NCI-H345 treated with DMSO at 0.1 percent for 48 hours (cell line): ENCODE data around the gene MDFI.

Source experiments
- DNase-seq: peaks from one replicate; lab custom pipeline; 2025; ENCODE audit not compliant: unreplicated experiment; lab: John Stamatoyannopoulos, UW

The MDFI gene

DNA sequence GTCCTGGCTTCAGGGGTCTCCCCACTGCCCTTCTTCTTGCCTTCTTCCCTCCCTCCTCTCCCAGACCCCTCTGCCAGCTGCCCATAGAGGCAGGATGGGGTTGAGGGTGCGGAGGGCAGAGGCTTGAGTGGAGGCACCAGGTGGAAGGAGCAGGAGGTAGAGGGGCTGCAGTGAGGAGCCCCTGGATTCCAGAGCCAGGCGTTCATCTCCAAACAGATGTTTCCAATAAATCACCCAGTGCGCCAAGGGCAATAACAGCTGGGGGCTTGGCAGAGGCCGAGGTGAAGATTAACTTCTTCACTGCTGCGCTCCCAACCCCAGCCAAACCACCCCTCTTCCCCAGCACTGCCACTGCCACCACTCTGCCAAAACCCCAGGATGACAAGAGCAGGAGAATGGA lies 10.7 kb downstream of the MDFI start:
- DNase-seq: no peak

DNA sequence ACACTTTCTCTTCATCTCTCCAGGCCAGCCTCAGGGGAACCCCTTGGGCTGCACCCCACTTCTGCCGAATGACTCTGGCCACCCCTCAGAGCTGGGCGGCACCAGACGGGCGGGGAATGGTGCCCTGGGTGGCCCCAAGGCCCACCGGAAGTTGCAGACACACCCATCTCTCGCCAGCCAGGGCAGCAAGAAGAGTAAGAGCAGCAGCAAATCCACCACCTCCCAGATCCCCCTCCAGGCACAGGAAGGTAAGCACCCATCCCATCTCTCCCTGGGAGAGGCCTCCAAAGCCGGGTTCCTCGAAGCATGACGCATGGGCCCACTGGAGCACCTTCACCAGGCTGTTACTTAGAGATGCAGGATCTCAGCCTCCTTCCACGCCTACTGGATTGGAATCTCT lies 11.3 kb downstream of the MDFI start:
- DNase-seq: no peak

DNA sequence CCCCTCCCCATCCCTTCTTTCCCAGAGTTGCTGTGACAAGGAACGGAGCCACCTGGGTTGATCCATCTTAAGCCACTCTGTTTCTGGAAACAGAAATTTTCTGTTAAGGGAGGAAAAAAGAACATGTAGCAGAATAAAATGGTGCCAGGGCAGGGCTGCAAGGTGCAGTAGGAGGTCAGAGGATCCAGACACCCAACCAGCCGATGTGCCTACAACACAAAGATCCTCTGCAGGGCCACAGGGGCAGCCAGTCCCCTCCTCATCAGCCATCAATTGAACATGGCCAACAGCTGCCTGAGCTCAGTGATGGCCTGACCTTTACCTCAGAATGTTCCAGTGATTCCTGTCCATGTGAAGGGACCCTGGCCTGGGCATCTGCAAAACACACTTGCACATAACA lies 11.9 kb downstream of the MDFI start:
- DNase-seq: no peak

DNA sequence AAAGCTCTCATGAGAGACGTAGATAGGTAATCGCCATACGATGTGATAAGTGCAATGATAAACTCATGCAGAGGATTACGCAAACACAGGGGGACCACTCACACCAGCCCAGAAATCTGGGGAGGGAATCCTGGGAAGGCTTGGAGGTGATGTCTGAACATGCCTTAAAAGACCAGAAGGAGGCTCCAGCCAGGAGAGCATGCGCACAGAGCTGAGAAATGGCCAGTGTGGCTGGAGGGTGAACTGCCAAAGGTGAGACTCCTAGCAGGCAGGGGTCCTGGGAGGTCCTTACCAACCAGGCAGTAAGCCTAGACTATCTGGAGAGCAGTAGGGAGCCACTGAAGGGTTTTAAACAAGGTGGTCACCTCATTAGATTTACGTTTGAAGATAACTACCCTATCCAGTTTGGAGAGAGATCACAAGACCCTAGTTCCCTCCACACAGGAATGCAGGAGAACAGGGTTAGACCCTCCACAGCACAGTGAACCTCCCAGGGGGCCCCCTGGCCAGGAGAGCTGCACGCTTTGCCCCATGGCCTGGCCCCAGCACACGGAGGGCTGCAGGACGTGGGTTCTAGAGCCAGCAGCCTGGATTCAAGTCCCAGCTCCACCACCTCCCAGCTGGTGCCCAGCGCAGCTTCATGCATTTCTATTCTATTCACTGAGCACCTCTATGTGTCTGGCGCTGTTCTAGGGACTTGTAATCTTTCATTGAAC lies 13.1 kb downstream of the MDFI start:
- DNase-seq: no peak

DNA sequence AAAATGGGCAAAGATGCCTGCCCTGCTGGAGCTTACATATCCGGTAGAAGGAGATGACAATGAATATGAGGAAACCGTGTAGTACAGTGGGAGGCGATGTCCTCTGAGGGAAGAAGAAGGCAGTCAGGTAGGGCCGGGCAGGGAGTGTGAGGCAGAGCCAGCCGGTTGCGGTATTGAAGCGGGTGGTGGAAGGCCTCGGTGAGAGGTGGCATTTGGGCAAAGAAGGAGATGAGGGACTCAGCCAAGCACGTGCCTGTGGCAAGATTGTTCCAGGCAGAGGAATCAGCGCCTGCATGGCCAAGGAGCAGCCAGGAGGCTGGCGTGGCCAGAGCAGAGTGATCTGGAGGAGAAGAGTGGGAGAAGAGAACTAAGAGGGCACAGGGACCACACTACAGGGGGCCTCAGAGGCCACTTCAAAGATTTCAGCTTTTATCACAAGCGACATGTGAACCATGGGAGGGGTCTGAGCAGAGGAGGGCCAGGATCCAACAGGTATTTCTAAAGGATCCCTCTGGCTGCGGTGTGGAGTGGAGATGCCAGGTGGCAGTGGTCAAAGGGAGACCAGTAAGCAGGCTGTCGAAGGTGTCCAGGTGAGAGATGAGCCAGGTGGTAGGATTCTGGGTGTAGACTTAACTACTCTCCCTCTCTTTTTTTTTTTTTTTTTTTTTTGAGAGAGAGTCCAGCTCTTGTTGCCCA lies 13.8 kb downstream of the MDFI start:
- no peak for DNase-seq

DNA sequence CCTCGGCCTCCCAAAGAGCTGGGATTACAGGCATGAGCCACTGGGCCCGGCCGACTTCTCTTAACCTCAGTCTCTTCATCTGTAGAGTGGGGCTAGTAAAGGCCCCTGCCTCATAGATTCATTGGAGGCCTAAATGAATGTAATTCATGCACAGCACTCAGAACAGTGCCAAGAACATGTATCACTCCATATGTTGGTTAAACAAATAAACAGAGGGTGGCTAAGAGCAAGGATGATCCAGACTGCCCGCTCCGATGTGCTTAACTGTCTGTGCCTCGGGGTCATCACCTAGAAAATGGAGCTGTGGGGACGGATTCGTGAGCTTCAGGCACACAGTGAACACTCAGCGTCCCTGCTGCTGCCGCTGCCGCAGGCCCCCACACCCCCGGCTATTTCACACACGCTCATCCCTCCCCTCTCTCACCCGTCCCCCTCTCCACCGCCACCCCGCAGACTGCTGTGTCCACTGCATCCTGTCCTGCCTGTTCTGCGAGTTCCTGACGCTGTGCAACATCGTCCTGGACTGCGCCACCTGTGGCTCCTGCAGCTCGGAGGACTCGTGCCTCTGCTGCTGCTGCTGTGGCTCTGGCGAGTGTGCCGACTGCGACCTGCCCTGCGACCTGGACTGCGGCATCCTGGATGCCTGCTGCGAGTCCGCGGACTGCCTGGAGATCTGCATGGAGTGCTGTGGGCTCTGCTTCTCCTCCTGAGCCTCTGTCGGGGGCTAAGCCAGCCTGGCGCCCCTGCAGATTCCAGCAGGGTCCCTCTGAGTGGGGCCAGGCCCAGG lies 14.8 kb downstream of the MDFI start:
- no peak for DNase-seq

DNA sequence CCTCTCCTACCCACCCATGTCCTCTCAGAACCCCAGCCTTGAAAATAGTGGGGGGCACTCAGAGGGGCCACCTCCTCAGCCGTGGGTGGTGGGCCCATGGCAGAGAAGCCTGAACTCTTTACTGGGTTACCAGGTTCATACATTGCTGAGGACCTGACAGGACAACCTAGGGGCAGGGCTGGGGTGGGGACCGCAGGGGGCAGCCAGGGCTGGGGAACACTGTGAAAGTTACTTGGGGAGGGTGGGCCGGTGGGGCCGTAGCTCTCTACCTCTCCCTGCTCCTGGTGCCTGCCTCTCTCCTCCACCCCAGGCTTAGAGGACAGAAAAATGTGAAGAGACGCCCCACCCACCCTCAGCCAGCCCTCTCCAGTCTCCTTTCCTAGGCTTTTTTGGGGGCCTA lies 15.4 kb downstream of the MDFI start:
- DNase-seq: no peak

DNA sequence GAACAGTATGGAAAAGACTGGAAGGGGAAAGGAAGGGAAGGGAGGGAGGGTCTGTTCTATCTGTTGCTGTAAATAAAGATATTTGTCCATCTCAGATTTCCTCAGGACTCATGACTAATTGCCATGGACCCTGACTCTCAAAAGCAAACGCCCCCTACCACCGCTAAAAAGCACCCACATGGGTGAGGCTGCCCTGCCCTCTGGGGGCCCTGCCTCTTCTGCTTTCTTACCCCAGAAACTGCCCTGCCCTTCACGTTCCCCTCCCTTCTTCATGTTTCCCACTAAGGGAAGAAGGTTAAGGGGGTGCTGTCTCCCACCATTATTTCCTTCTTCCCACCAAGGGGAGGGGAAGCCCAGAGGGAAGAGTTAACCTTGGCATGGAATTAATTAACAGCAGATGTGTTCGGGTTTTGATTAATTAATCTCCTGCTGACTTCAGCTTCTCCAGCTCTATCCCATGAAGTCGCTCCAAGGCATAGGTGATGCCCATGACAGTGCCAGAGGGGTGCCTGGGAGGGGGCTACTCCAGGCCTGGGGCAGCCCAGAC lies 16.0 kb downstream of the MDFI start:
- no peak for DNase-seq

DNA sequence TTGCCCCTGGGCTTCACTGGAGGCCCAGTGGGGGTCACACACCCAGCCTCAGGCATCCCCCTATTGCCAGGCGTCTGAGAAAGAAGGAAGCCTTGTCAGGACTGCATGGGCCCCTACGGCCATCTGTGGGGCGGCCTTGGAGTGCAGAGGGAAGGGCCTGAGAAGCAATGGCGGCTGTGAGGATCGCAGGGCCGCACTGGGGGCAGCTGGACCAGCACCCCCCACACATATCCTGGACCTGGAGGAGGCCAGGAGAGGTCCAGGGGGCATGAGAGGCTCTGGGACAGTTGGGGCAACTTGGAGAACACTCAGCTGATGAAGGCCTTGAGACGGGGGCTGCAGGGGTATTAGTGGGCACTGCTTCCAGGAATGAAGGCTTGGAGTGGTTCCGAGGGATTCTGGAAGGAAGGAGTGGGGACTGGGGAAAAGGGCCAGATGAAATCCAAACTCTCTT lies 16.5 kb downstream of the MDFI start:
- DNase-seq: no peak

DNA sequence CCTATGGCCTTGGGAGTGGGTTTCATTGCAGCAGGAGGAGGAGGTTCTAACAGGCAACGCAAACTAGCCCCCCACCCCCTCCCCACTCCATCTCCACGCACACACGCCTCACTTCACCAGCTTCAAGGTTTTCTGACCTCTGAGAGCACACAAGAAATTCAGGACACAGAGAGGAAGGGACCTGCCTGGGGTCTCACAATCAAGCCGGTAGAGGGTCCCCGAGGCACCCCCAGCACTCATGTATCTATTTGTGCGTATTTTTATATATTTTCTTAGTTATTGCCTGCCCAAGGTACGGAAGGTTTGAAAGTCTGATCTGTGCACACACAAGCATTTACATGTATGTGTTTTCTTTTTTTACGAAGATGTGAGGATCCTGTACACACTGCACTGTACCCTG lies 16.9 kb downstream of the MDFI start:
- no peak for DNase-seq

DNA sequence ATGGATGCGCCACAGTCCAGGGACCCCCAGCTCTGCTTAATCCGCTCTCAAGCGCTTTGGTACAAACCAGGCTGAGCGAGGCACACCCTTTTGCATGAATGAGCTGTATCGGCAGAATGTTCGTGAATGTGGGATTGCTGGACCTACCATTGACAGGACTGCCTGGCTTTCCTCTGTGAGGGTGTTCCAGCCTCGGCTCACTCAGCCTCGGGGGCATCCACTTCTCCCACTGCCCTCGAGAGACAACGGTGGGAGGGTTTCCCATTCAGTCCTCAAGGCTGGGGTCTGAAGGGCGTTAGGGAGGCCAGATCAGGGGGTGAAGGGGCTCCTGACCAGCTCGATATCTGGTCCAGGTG lies 17.4 kb downstream of the MDFI start:
- no peak for DNase-seq

DNA sequence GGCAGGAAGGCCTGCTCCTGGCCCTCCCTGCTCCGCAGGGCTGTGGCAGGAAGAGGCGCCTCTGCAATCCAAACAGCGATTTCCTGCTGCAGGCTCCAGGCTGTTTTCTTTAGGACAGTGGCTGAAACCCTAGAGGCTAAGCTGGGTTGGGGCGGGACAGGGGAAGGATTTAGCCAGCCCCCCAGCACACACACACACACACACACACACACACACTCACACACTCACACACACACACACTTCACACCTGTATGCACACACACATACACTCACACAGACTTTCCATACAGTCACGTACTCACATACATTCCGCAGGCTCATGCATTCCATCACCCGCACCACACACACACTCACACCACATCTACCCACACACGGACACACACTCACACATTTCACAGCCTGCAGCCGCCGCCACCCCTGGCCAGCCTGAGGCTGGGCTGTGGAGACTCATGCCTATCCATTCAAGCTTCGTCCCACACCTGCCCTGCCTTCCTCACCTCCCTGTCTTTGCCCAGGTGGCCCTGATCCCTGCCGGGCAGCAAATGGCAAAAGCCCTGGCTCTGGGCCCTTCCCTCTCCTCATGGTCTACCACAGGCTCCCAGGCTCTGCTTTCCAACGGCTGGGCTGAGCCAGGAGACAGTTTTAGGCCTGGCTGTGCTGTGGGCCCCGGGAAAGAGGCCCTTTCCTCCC lies 17.9 kb downstream of the MDFI start:
- DNase-seq: no peak

DNA sequence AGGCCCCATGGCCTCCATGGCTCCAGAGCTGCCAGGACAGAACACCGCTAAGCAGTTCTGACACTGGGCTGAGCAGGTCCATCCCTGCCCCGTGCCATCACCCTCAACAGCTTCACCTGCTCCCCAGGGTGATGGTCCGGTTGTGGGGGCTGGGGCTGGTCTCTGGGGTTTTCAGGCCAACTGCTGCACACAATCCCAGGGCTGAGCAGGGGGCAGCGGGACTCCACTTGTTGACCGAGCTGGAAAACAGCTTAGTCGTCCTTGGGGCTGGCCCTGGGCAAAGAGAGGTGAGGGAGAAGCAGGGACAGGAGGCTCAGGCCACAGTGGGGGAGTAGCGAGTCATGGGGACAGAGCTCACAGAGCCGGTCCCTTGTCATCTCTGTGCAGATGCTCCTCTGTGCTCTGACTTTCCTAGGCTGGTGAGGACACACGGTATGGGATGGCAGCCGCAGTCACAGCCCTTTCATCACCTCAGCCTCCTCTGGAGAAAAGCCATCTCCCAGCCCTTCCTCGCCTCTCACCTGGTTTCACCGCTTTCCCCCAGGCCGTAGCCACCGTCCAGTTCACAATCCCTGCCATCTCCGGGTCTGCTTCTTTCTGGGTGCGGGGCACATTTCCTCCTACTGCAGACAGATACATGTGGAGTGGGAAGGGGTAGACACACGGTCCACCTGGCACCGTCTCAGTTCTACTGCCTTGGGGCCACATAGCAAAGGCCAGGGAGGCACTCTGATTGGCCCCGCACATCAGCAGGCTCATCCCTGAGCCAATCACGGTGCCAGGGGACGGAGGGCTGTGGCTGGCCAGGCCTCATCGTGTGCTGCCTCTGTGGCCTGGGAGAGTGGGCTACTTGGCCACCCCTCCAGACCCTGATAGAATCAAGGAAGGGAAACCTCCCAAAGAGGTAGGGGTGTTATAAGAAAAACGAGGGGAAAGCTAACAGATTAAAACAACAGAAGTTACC lies 19.1 kb downstream of the MDFI start:
- no peak for DNase-seq

DNA sequence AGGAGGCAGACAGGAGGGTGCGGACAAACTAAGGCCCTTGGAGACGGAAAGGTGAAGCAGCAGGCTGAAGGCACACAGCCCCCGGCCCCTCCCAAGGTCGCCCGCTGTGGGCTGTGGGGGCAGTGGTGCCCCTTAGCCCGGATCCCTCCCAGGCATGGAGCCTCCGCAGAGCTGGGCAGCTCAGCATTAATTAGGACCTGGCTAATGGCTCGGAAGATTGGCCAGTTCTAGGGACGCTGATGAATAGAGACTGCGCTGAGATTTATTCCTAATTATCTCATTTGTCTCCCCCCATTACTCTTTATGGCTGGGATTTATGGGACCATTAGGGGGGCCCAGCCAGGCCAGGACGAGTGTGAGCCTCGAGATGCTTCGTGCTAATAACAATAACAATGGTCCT lies 20.4 kb downstream of the MDFI start:
- no peak for DNase-seq

DNA sequence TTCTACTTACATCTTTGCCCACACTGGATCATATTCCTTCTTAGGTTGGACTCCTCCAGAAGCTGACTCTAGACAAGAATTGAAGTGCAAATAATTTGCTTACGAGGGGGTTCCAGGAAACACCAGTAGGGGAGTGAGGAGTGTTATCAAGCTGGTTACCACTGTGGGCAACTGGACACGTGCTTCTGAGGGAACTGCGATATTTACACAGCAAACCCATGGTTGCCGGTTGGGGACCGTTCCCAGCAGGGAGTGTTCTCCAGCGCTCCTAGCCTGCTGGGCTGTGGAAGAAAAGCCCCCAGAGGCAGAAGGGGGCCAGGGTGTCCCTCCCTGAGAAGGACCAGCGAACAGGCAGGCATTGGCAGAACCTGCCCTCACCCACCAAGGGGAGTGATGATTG lies 21.7 kb downstream of the MDFI start:
- no peak for DNase-seq

DNA sequence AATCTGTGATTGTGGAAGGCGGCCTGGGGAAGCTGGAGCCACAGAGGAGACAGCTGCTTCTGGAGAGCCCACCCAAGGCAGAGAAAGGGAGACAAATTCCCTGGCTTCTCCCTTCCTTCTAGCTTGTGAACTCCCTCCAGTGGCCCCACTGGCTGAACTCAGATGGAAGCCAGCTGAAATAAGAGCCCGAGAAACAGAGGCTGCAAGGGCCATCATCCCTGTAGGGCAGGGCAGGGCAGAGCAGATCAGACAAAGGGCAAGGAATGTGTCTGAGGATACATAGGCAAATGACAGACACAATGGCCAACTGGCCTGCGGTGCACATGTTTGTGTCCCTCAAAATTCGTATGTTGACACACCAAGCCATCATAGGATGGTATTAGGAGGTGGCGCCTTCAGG lies 25.3 kb downstream of the MDFI start:
- no peak for DNase-seq

DNA sequence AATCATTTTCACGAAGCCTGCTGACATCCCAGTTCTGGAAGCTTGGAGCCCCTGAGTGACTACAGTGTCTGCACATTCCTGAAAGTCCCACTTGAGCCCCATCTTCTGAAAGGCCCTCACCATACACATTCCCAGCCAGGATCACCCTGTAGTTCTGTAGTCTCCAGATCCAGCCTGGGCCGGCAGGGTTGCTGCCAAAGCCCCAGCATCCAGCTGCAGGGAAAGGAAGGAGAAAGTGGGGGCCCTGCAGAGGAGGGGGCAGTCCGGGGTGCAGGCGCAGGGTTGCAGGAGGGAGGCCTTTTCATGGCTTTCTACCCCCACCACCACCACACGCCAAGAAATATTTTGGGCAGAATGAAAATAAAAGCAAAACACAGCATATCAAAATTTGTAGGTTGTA lies 26.0 kb downstream of the MDFI start:
- DNase-seq: no peak

DNA sequence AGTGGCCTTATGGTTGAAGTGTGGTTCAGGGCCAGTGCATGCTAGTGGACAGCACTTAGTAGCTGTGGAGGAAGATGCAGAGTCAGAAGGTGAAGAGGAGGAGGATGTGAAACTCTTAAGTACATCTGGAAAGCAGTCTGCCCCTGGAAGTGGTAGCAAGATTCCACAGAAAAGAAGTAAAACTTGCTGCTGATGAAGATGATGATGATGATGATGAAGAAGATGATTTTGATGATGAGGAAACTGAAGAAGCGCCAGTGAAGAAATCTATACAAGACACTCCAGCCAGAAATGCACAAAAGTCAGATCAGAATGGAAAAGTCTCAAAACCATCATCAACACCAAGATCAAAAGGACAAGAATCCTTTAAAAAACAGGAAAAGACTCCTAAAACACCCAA lies 28.9 kb downstream of the MDFI start:
- DNase-seq: no peak

DNA sequence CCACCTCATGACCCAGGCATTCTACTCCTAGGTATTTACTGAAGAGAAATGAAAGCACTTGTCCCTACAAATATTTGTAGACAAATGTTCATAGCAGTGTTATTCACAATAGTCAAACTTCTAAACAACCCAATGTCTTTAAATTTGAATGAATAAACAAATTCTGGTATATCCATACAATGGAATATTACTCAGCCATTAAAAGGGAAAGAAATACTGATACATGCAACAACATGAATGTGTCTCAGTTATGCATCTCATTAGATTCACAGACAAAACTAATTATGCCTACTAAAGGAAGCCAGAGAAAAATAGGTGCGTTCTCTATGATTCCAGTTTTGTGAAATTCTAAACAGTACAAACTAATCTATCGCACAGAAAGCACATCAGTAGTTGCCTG lies 30.7 kb downstream of the MDFI start:
- DNase-seq: no peak

DNA sequence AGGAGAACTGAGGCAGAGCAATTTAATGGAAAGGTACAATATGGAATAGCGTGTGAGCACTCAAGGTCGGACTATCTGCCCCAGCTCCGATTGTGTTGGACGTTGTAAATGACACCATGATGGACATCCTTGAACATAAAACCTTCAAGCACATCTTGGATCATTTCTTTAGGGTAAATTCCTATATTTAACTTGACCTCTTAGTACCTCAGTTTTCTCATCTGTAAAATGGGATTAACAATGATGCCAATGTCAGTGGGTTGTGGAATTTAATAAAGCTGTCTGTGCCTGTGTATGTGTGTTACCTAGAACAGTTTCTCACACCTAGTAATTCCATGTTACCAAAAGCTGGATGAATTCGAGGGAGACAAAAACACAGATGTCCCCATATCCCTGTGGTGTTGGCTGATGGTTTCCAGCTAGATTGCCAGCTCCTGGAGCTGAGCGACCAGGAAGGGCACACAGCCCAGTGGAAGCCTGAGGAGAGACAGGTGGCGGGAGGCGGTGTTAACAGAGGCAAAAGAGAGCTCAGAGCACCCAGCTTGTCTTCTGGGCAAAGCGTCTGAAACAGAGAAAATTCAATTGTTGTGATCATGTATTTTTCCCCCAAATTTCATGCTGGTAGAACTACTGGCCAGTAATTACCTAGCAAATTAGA lies 32.6 kb downstream of the MDFI start:
- no peak for DNase-seq
